OCI-LY7 (cell line): Measurements from ENCODE around the gene VPS9D1.

Experiments
- EZH2phosphoT487 ChIP-seq: fragments of 200-600 bp; sonication (generic); IDR thresholded peaks from 2 replicates; pipeline ENCODE4 v1.6.1; 2018; ENCODE audit warnings: low read depth, borderline replicate concordance, mild to moderate bottlenecking, mixed run types, antibody characterized with exemption, low read length, moderate library complexity, mixed read lengths
- TF ChIP-seq, protein P1 (sequence below): fragments of 200-600 bp; sonication (generic); conservative IDR thresholded peaks from 2 replicates; pipeline ENCODE4 v1.5.1; 2014; ENCODE audit warnings: mild to moderate bottlenecking, antibody characterized with exemption, low read length, moderate library complexity, mixed read lengths

GRCh38 chr16:89729293-89729692, 8.6 kb upstream of the VPS9D1 start:
- TF ChIP-seq, protein P1, sequence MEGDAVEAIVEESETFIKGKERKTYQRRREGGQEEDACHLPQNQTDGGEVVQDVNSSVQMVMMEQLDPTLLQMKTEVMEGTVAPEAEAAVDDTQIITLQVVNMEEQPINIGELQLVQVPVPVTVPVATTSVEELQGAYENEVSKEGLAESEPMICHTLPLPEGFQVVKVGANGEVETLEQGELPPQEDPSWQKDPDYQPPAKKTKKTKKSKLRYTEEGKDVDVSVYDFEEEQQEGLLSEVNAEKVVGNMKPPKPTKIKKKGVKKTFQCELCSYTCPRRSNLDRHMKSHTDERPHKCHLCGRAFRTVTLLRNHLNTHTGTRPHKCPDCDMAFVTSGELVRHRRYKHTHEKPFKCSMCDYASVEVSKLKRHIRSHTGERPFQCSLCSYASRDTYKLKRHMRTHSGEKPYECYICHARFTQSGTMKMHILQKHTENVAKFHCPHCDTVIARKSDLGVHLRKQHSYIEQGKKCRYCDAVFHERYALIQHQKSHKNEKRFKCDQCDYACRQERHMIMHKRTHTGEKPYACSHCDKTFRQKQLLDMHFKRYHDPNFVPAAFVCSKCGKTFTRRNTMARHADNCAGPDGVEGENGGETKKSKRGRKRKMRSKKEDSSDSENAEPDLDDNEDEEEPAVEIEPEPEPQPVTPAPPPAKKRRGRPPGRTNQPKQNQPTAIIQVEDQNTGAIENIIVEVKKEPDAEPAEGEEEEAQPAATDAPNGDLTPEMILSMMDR = no peak
- TF ChIP-seq EZH2phosphoT487 = no peak
